ENCODE measurements around the gene CEP85. TPM values are rescaled to one million over a fixed set of nuclear protein-coding genes. Genes with fewer than 3 reads are reported as not detected.
A peak's percentile ranks its signal among the peaks of the same experiment; 100 is the strongest.

CEP85 gene, protein sequence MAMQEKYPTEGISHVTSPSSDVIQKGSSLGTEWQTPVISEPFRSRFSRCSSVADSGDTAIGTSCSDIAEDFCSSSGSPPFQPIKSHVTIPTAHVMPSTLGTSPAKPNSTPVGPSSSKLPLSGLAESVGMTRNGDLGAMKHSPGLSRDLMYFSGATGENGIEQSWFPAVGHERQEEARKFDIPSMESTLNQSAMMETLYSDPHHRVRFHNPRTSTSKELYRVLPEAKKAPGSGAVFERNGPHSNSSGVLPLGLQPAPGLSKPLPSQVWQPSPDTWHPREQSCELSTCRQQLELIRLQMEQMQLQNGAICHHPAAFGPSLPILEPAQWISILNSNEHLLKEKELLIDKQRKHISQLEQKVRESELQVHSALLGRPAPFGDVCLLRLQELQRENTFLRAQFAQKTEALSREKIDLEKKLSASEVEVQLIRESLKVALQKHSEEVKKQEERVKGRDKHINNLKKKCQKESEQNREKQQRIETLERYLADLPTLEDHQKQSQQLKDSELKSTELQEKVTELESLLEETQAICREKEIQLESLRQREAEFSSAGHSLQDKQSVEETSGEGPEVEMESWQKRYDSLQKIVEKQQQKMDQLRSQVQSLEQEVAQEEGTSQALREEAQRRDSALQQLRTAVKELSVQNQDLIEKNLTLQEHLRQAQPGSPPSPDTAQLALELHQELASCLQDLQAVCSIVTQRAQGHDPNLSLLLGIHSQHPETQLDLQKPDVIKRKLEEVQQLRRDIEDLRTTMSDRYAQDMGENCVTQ
- total RNA-seq: 13.0 and 22.6 TPM in 2 replicates
- polyA plus RNA-seq (2012): 13.8 TPM

DNA sequence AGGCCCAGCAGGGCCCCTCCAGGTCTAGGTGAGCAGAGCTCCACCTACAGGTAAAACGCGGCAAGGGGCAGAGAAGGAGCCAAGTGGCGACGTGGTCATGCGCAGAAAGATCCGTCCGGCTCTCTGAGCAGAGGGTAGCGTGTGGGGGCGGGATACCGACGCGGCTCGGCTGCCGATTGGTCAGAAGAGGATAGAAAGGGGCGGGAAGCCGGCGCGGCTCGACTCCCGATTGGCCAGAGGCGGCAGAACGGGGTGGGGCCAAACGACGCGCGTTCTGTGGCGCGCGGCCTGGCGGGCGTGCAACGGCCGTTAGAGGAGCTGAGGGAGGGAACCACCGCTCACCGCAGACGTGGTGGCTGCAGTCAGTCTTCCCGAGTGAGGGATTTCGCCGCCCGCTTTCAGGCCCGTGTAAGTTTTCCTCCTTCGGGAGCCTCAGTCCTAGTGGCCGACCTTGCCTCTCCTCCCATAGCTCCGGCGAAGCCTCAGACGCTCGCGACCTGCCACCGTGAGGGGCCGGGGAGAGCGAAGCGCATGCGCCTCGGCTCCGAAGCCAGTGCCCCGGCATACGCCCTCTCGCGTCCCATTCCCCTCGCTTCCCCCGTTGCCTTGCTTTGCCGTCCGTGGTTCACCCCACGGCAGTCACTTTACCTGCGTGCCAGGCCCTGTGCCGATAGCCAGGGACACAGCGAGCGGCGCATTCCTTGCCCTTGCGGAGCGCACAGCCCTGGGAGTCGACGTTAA lies at the start of gene CEP85:
TSS of gene CEP85 (plus strand) at position 298 of the 741 bp plus-strand sequence. CDS start 5,584 bp downstream, outside the sequence.
- DNase-seq (ENCODE audit: low read depth): peak; percentile 97

DNA sequence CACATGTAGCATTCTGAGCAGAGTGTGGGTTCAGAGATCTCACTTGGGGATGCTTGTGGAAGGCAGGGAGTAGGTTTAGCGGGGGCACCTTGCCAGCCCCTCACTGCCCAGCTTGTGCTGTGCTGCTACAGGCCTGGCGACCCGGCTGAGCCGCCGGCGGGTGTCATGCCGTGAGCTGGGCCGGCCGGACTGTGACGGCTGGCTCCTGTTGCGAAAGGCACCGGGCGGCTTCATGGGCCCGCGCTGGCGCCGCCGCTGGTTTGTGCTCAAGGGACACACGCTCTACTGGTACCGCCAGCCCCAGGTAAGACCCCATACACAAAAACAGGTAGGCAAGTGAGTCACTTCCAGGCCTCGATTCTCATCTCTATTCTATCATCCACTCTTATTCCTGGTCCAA lies 49.1 kb upstream of the CEP85 start:
- DNase-seq (ENCODE audit: low read depth): no peak

DNA sequence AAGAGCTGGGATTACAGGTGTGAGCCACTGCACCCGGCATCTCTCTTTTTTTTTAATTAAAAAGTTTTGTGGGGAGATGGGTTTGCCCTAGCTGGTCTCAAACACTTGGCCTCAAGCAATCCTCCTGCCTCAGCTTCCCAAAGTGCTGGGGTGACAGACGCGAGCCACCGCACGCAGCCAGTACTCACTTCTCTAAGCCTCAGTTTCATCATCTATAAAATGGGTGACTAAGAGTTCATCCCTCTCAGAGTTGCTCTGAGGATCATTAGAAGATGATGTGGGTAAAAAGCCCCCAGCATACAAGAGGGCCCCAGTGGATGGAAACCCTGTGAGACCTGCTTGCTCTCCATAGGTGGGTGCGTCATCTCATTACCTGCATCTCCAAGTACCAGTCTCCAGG lies 46.1 kb upstream of the CEP85 start:
- DNase-seq (ENCODE audit: low read depth): no peak

DNA sequence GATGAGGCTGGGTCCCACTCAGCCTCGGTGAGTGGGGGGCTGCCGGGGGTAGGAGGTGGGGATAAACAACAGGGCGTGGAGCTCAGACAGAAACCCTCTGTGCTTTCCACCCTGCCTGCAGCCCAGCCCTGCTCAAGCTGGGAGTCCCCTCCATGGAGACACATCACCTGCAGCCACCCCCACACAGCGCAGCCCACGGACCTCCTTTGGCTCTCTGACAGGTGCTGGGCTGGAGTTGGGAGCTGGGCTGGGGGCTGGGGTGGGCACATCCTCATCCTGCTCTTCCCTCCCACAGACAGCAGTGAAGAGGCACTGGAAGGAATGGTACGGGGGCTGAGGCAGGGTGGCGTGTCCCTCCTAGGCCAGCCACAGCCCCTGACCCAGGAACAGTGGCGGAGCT lies 45.5 kb upstream of the CEP85 start:
- no peak for DNase-seq (ENCODE audit: low read depth)

DNA sequence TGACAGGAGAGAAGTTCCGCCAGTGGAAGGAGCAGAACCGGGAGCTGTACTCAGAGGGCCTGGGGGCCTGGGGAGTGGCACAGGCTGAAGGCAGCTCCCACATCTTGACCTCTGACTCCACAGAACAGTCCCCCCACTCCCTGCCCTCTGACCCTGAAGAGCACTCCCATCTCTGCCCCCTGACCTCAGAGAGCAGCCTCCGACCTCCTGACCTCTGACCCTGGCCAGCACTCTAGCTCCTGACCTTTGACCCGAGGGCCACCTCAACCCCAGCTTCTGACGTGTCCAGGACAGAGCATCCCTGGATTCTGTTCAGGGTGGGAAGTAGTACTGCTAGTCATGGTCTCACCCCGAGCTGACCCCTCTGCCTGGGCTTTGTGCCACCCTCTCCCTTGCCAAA lies 44.7 kb upstream of the CEP85 start:
- no peak for DNase-seq (ENCODE audit: low read depth)

DNA sequence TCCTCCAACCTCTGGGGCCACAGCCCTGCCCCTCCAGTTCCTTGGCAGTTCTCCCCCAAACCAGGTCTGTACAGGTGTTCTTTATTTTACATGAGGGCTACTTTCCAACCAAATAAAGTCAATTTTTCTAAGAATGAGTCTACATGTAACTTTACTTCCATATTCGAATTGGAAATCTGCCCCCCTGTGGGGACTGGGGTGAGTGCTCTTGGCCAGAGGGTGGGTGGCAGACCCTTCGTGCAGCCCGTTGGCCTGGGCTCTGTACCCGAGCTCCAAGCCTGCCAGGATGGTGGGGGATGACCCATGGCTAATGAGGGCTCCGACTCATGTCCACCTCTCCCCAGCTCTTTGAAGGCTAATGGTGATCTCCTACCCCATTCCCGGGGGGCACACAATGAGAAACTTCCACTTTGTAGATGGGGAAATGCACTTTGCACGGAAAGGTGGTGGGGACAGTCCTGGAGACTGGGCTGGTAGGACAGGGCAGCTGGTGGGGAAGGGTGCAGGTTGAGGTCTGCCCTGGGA lies 44.2 kb upstream of the CEP85 start:
- DNase-seq (ENCODE audit: low read depth): no peak

DNA sequence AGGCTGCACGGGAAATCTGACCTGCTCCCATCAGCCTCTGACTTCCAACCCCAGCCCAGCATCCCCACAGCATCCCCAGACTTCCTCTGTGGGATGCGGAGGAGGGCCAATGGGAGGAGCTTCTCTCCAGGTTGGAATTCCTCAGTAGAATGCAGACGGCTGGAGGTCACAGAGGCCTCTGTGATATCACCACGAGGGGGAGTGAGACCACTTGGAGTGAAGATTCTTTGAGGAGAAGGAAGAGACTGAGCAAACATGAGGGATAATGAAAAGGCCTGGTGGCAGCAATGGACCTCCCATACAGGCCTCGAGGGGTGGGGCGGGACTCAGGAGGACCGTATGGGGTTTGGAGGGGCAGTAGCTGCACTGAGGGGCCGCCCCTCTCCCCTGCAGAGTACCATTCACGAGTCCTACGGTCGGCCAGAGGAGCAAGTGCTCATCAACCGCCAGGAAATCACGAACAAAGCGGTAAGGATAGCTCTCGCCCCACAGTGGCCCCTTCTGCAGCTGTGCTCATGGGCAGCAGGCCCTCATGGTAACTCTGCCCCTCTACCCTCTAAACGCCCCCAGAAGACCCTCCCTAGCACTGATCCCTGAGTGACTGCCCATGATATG lies 43.5 kb upstream of the CEP85 start, which contains the start of gene CATSPER4:
TSS of gene CATSPER4 (plus strand) at position 230 of the 615 bp plus-strand sequence. CDS start at position 256, 26 bp downstream.
- peak; percentile 37 for DNase-seq (ENCODE audit: low read depth)

DNA sequence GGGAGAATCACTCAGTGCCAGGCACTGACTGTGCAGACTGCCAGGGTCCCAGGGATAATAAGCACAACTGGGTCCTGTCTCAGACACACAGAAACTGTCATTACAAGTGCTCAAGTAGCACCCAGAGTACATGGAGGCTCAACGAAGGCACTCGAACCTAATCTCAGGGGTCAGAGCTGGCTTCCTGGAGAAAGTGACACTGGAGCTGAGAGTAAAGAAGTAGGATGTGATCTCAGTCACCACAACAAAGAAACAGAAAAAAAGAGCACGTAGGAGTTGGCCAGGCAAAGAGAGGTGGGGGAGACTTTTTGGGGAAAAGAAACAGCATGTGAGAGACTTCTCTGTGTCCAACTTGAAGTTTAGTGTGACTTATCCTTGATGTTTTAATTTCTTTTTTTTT lies 42.3 kb upstream of the CEP85 start:
- no peak for DNase-seq (ENCODE audit: low read depth)

DNA sequence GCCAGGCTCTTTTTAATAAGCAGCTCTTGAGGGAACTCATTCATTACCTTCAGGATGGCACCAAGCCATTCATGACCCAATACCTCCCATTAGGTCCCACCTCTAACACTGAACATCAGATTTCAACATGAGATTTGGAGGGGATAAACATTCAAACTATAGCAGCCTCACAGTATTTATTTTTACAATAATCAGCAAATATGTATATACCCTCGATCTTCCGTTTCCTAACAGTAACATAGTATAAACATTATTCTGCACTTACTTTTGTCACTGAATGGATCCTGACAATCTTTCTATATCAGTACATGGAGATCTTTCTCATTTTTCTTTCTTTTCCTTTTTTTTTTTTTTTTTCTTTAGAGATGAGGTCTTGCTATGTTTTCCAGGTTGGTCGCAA lies 38.2 kb upstream of the CEP85 start:
- DNase-seq (ENCODE audit: low read depth): no peak

DNA sequence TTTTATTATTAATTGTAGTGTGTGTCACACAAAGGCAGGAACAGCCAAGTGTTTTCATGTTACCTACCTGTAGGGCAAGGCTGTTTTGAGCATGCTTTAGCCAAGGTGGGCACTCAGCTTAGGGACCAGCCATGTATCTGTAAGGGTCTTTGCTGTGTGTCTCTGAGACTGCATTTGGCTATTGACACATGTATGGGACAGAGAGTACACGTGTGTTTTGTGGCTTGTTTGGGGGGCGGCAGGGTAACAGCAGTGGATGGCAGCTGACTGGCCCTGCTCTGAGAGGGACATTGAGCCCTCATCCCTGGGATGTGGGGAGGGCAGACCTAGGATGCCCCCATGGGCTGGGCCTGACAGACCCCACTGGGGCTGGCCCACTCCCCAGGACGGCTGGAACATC lies 36.7 kb upstream of the CEP85 start:
- DNase-seq (ENCODE audit: low read depth): no peak

DNA sequence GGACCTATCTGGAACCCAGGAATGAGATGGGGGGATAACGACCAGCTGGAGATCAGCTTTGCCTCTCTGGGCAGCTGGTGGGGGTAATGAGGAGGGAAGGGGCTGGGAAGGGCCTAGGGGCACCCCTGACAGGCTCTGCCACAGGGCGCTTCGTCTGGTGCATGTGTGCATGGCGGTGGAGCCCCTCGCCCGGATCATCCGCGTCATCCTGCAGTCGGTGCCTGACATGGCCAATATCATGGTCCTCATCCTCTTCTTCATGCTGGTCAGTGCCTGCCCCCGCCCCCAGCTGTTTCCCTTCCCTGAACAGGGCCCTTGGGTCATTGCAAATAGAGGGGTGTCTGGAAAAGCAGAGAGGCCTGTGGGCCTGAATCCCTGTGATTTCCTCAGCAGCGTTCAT lies 36.2 kb upstream of the CEP85 start:
- DNase-seq (ENCODE audit: low read depth): no peak

DNA sequence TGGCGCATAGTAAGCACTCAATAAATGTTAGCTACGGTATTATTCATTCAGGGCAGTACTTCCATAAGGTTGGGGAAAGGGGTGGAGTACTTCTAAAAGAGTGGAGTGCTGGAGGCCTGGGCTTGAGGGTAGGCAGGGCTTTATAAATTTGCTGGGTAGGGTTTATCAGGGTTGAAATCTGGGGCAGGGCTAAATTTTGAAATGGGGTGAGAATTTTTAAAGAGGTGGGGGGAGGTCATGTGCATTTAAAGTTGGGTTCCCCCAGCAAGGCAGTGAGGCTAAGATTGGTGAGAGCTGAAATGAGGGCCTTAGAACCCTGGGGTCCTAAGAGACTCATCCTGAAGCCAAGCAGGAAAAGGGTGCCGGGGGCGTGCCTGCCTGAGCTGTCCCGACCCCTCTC lies 33.6 kb upstream of the CEP85 start:
- no peak for DNase-seq (ENCODE audit: low read depth)

DNA sequence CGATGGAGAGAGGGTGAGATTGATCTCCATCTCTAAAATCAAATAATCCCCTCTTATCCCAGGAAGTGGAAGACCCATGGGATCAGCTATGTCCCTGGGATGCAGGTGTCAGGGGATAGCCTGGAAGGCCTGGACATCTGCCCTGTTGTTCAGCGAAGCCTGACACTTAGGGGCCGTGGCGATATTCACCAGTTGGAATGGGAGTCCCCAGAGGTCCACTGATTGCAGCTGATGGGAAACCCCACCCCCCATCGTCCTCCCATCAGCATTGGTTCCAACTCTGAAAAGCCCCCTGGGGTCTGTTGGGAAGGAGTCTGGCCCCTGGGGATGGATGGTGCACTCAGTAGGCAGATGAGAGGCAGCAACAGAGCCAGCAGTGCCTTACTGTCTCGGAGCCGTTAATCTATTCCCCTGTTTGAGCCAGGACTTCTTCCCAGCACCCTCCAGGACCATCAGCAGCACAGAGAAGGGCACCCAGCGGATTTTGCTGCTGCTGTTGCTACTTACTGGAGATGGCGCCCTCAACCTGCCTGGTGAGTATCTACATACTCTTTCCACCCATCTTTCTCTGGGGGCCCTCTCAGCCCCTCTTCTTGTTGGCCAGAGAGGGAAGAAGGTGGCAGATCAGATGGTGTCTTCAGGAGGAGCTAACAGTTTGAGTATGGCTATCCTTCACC lies 30.2 kb upstream of the CEP85 start:
- DNase-seq (ENCODE audit: low read depth): no peak

DNA sequence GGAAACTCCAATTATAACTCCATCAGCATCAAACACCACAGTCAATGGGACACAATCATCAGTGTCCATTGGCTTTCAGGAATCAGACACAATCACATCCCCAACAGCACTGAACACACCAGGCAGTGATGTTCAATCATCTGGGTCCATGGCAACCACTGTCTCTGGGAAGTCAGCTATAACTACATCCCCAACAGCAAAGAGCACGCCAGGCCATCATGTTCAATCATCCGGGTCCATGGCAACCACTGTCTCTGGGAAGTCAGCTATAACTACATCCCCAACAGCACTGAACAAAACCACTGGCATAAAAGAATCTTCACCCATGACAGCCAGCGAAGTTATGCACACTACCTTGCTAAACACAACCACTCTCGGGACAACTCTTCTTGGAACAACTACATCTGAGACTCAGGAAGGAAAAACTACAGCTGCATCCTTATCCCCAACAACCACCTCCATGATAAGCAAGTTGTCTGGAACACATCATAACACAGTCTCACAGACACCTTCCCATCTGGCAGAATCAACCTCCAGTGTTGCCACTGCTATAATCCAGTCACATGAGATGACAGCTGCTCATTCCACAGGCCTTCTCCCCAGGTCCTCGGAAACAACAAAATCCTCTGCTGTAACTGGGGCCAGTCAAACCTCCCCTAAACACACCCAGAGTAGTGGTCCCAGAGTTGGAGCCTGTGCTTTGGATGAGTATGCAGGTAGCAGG lies 23.7 kb upstream of the CEP85 start:
- DNase-seq (ENCODE audit: low read depth): peak; percentile 49

DNA sequence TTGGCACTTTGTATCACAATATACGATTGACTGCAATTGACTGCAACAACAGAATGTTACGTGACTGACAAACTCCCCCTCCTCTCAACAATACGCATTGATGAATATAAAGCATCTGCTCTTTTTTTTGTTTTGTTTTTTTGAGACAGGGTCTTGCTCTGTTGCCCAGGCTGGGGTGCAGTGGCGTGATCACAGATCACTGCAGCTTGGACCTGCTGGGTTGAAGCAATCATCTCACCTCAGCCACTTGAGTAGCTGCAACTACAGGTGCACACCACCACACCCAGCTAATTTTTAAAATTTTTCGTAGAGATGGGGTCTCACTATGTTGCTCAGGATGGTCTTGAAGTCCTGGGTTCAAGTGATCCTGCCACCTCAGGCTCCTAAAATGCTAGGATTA lies 21.3 kb upstream of the CEP85 start:
- DNase-seq (ENCODE audit: low read depth): no peak

DNA sequence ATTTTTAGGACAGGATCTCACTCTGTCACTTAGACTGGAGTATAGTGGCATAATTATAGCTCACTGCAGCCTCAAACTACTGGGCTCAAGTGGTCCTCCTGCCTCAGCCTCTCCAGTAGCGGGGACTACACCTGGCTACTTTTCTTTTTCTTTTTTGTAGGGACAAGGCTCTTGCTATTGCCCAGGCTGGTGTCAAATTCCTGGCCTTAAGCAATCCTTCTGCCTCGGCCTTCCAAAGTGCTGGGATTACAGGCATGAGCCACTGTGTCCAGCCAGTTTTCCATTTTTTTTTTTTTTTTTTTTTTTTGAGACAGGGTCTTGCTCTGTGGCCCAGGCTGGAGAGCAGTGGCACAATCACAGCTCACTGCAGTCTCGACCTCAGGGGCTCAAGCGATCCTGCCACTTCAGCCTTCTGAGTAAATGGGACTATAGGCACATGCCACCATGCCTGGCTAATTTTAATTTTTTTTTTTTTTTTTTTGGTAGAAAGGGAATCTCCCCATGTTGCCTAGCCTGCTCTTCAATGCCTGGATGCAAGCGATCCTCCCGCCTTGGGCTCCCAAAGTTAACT lies 20.6 kb upstream of the CEP85 start:
- no peak for DNase-seq (ENCODE audit: low read depth)

DNA sequence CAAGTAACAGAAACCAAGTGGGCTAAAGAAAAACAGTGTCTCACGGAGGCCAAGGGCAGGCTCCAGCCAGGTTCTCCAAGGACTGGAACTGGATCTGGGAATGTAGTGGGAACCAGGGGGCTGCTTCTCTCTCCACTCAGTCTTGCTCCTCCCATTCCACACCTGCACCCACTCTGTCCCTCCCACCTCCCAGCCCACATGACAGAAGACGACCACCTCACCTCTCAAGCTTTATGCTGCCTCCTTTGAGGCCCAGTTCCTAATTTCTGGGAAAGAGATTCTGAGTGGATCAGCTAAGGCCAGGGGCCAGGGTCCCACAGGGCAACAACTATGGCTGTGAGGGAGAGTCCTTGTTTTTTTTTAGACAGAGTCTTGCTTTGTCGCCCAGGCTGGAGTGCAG lies 18.8 kb upstream of the CEP85 start:
- DNase-seq (ENCODE audit: low read depth): no peak

DNA sequence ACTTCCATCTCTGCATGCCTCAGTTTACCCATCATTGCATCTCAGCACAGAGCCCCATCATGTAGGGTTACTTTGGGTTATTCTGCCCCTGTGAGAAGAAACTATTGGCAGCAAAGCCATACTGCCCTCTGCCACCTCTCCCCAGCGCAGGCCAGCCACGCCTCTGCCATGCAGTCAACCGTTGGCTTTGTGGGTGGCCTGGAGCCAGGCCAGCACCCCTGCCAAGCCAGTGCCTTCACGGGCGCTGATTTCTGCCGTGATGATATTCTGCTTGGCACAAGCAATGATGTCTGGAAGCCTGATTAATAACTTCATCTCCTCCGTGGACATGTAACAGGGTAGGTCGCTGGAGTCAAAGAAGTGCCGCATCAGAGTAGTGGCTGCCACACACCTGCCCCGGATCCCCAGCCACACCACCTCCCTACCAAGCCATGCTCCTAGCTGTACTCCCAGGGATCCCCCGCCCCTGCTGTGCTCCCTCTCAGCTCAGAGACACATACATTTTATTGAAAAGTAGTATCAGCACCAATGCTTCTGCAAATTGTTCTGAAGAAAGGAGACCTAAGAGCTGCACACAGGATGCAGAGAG lies 15.0 kb upstream of the CEP85 start:
- DNase-seq (ENCODE audit: low read depth): peak; percentile 23

All from myocyte (in vitro differentiated cells).